HepG2 (cell line): ENCODE measurements around the gene SLC2A6. TPM values are rescaled to one million over a fixed set of nuclear protein-coding genes. Genes with fewer than 3 reads are reported as not detected.

ENCODE experiments used
- KAT7 ChIP-seq: IDR thresholded peaks from 2 replicates; pipeline ENCODE4 v1.6.1; 2018; ENCODE audit warnings: borderline replicate concordance, missing compliant biosample characterization
- MTA1 ChIP-seq: sonication (generic); formaldehyde crosslinking; IDR thresholded peaks from 2 replicates; pipeline ENCODE4 v1.4.0; 2020; ENCODE audit warnings: missing genetic modification reagents, mild to moderate bottlenecking, borderline replicate concordance
- POGK ChIP-seq: sonication (generic); formaldehyde crosslinking; conservative IDR thresholded peaks from 2 replicates; pipeline ENCODE4 v1.8.0; 2022; ENCODE audit warnings: mild to moderate bottlenecking, moderate library complexity, missing genetic modification reagents
- POLR2A ChIP-seq, 2 experiments: IDR thresholded peaks; 2 replicates each; pipeline ENCODE4 v1.6.1; 2011; ENCODE audit warnings: low read depth in 2 of 2, low read length in 2 of 2, mild to moderate bottlenecking in 1 of 2, moderate library complexity in 1 of 2; ENCODE audit not compliant: insufficient read depth in 1 of 2
- POLR2AphosphoS5 ChIP-seq: IDR thresholded peaks from 2 replicates; pipeline ENCODE4 v1.6.1; 2012; ENCODE audit warnings: low read depth, low read length
- SETDB1 ChIP-seq: sonication (generic); formaldehyde crosslinking; IDR thresholded peaks from 2 replicates; pipeline ENCODE4 v1.5.1; 2020; ENCODE audit warnings: missing genetic modification reagents, mild to moderate bottlenecking, borderline replicate concordance
- ZBTB37 ChIP-seq: sonication (generic); formaldehyde crosslinking; IDR thresholded peaks from 2 replicates; pipeline ENCODE4 v1.4.0; 2020; ENCODE audit warnings: mild to moderate bottlenecking, missing genetic modification reagents
- ZBTB8A ChIP-seq: sonication (generic); formaldehyde crosslinking; IDR thresholded peaks from 2 replicates; pipeline ENCODE4 v1.4.0; 2020; ENCODE audit warnings: mild to moderate bottlenecking, low read depth, missing genetic modification reagents, borderline replicate concordance
- ZFX ChIP-seq: sonication (generic); formaldehyde crosslinking; IDR thresholded peaks from 2 replicates; pipeline ENCODE4 v1.4.0; 2020; ENCODE audit warnings: mild to moderate bottlenecking, low read depth, missing genetic modification reagents, moderate library complexity
- ZNF205 ChIP-seq: IDR thresholded peaks from 2 replicates; pipeline ENCODE4 v1.6.1; 2018; ENCODE audit warnings: missing biosample characterization, missing genetic modification reagents
- ZNF224 ChIP-seq: sonication (generic); formaldehyde crosslinking; IDR thresholded peaks from 2 replicates; pipeline ENCODE4 v1.5.0; 2020; ENCODE audit warnings: mild to moderate bottlenecking, missing genetic modification reagents
- ZNF543 ChIP-seq: sonication (generic); formaldehyde crosslinking; IDR thresholded peaks from 2 replicates; pipeline ENCODE4 v1.4.0; 2020; ENCODE audit warnings: mild to moderate bottlenecking, missing genetic modification reagents
- polyA plus RNA-seq, 8 experiments: library from polyadenylated mRNA; depleted of rRNA in 3 of 8; stranded (reverse) in 7 of 8; unstranded in 1 of 8; fragments of >200 nt; fragmentation: Illumina TruSeq in 4 of 8; extraction: Trizol in 4 of 8; gene quantifications; 2 replicates each; pipeline versions ENCODE4 v1.2.1 to v1.2.3, GENCODE V29; 2011 to 2016; ENCODE audit warnings: low read depth in 4 of 8, missing spikeins in 1 of 8, mixed read lengths in 1 of 8; ENCODE audit not compliant: insufficient read depth in 1 of 8
- total RNA-seq, 5 experiments: library from RNA; depleted of rRNA; stranded (reverse); fragments of >200 nt; fragmentation: Illumina TruSeq; extraction: Trizol; gene quantifications; 2 replicates each; pipeline ENCODE4 v1.2.3, GENCODE V29; 2016; ENCODE audit warnings: low read depth in 1 of 5
- TF ChIP-seq, protein P1 (sequence below): sonication (generic); formaldehyde crosslinking; IDR thresholded peaks from 2 replicates; pipeline ENCODE4 v1.5.1; 2020; ENCODE audit warnings: mild to moderate bottlenecking, missing genetic modification reagents, moderate library complexity
- TF ChIP-seq, protein P2 (sequence below): IDR thresholded peaks from 2 replicates; pipeline ENCODE4 v1.6.1; 2016
- TF ChIP-seq, protein P3 (sequence below): sonication (generic); formaldehyde crosslinking; IDR thresholded peaks from 2 replicates; pipeline ENCODE4 v1.4.0; 2020; ENCODE audit warnings: missing genetic modification reagents, borderline replicate concordance
- TF ChIP-seq, protein P4 (sequence below): sonication (generic); formaldehyde crosslinking; IDR thresholded peaks from 2 replicates; pipeline ENCODE4 v1.4.0; 2020; ENCODE audit warnings: mild to moderate bottlenecking, missing genetic modification reagents

SLC2A6 gene
- total and polyA plus RNA-seq, 2 of the 13 experiments (the other 11 are each of a cell fraction or from before 2014, with no cell fraction given), result 4.1 to 15.0 TPM

GRCh38 chr9:133460405-133461175 is 18.3 kb downstream of the SLC2A6 start (continued):
- TF ChIP-seq POGK (CRISPR knock-in tag) (0 out of 2 replicates have a peak, but pooled peaks have one; percentile 28), ZBTB37 (CRISPR knock-in tag) (no peak), ZBTB8A (CRISPR knock-in tag) (no peak), KAT7 (CRISPR knock-in tag) (no peak), POLR2A (IDR thresholded peaks at IDR 0.05; ENCODE audit: insufficient read depth in 1 of 2, low read depth in 2 of 2, low read length in 2 of 2) (peak in 1 of 2 experiments; percentile 77; a peak in 2 of 4 replicates), POLR2AphosphoS5 (peak; percentile 40; the same call in 1 of the 2 replicates), SETDB1 (CRISPR knock-in tag) (no peak), ZFX (peak; percentile 85), MTA1 (0 out of 2 replicates have a peak, but pooled peaks have one; percentile 28), ZNF205 (CRISPR knock-in tag) (no peak; the same call in 1 of the 2 replicates), ZNF543 (peak; percentile 80; the same call in 1 of the 2 replicates), ZNF224 (peak; percentile 41)
- TF ChIP-seq, protein P1, sequence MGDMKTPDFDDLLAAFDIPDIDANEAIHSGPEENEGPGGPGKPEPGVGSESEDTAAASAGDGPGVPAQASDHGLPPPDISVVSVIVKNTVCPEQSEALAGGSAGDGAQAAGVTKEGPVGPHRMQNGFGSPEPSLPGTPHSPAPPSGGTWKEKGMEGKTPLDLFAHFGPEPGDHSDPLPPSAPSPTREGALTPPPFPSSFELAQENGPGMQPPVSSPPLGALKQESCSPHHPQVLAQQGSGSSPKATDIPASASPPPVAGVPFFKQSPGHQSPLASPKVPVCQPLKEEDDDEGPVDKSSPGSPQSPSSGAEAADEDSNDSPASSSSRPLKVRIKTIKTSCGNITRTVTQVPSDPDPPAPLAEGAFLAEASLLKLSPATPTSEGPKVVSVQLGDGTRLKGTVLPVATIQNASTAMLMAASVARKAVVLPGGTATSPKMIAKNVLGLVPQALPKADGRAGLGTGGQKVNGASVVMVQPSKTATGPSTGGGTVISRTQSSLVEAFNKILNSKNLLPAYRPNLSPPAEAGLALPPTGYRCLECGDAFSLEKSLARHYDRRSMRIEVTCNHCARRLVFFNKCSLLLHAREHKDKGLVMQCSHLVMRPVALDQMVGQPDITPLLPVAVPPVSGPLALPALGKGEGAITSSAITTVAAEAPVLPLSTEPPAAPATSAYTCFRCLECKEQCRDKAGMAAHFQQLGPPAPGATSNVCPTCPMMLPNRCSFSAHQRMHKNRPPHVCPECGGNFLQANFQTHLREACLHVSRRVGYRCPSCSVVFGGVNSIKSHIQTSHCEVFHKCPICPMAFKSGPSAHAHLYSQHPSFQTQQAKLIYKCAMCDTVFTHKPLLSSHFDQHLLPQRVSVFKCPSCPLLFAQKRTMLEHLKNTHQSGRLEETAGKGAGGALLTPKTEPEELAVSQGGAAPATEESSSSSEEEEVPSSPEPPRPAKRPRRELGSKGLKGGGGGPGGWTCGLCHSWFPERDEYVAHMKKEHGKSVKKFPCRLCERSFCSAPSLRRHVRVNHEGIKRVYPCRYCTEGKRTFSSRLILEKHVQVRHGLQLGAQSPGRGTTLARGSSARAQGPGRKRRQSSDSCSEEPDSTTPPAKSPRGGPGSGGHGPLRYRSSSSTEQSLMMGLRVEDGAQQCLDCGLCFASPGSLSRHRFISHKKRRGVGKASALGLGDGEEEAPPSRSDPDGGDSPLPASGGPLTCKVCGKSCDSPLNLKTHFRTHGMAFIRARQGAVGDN (CRISPR knock-in tag), result peak; percentile 89
- TF ChIP-seq, protein P2, sequence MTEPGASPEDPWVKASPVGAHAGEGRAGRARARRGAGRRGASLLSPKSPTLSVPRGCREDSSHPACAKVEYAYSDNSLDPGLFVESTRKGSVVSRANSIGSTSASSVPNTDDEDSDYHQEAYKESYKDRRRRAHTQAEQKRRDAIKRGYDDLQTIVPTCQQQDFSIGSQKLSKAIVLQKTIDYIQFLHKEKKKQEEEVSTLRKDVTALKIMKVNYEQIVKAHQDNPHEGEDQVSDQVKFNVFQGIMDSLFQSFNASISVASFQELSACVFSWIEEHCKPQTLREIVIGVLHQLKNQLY (CRISPR knock-in tag), result no peak
- TF ChIP-seq, protein P3, sequence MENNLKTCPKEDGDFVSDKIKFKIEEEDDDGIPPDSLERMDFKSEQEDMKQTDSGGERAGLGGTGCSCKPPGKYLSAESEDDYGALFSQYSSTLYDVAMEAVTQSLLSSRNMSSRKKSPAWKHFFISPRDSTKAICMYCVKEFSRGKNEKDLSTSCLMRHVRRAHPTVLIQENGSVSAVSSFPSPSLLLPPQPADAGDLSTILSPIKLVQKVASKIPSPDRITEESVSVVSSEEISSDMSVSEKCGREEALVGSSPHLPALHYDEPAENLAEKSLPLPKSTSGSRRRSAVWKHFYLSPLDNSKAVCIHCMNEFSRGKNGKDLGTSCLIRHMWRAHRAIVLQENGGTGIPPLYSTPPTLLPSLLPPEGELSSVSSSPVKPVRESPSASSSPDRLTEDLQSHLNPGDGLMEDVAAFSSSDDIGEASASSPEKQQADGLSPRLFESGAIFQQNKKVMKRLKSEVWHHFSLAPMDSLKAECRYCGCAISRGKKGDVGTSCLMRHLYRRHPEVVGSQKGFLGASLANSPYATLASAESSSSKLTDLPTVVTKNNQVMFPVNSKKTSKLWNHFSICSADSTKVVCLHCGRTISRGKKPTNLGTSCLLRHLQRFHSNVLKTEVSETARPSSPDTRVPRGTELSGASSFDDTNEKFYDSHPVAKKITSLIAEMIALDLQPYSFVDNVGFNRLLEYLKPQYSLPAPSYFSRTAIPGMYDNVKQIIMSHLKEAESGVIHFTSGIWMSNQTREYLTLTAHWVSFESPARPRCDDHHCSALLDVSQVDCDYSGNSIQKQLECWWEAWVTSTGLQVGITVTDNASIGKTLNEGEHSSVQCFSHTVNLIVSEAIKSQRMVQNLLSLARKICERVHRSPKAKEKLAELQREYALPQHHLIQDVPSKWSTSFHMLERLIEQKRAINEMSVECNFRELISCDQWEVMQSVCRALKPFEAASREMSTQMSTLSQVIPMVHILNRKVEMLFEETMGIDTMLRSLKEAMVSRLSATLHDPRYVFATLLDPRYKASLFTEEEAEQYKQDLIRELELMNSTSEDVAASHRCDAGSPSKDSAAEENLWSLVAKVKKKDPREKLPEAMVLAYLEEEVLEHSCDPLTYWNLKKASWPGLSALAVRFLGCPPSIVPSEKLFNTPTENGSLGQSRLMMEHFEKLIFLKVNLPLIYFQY, result no peak
- TF ChIP-seq, protein P4, sequence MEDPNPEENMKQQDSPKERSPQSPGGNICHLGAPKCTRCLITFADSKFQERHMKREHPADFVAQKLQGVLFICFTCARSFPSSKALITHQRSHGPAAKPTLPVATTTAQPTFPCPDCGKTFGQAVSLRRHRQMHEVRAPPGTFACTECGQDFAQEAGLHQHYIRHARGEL (CRISPR knock-in tag), result 0 out of 2 replicates have a peak, but pooled peaks have one; percentile 24
